ENCODE results near the gene SEZ6. TPM values are rescaled to one million over a fixed set of nuclear protein-coding genes. Genes with fewer than 3 reads are reported as not detected.

The SEZ6 gene
- total RNA-seq, 1 donor from 2014 or later = not detected

GRCh38 chr17:29042679-29043538 is 37.1 kb upstream of the SEZ6 start, which contains the start of gene PIPOX:
Gene PIPOX, plus strand, starts transcription at chr17:29043141. Its CDS starts 85 bp downstream, at chr17:29043226.
- Mint-ChIP-seq H3K27ac (no peak within 1 kb of the TSS), H3K4me1 (ENCODE audit: low read depth) (no peaks in the 10 kb centered on the region), H3K9me3 (no peaks in the 10 kb centered on the region)

DNA sequence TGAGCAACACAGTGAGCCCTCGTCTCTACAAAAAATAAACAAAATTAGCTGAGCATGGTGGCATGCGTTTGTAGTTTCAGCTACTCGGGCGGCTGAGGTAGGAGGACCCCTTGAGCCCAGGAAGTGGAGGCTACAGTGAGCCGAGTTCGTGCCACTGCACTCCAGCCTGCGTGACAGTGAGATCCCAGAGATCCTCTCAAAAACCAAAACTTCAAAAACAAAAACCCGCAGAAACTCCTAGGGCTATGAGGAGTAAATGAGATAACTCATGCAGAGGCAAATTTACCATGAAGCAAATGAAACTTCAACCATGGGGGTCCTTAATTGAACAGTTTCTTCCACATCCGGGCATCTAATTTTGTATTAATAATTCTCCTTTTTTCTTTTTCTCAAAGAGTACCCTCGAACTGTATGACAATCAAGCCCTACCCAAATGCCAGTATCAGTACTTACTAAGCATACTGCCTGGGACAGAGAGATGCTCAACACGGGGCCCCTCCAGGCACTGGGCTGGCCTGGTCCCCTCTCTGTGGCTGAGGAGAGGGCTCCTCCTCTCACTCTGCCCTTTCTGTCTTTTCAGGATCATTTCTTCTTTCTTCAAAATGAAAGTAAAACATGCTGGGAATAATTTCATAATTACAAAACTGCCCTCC is 36.3 kb upstream of the SEZ6 start:
- H3K27ac Mint-ChIP-seq = no peak overlapping the region
- H3K36me3 Mint-ChIP-seq (ENCODE audit: low read depth) = no peaks in the 10 kb centered on the region
- H3K4me1 Mint-ChIP-seq (ENCODE audit: low read depth) = no peaks in the 10 kb centered on the region
- H3K9me3 Mint-ChIP-seq = no peaks in the 10 kb centered on the region
- peaks cover 2% of the 10 kb centered on the region for H3K27me3 Mint-ChIP-seq (ENCODE audit: insufficient read depth)
- no peak overlapping the region for H3K4me3 Mint-ChIP-seq
- DNase-seq (ENCODE audit: low spot score) = no peak
- intact Hi-C loops (cut with micrococcal nuclease) = no loop called here

More at GRCh38 chr17:29042679-29043538, 37.1 kb upstream of the SEZ6 start, which contains the start of gene PIPOX:
- no peak within 1 kb of the TSS for H3K4me3 Mint-ChIP-seq
- DNase-seq (ENCODE audit: low spot score) = no peak
- no peaks in the 10 kb centered on the region for H3K36me3 Mint-ChIP-seq (ENCODE audit: low read depth)
- intact Hi-C loops (cut with micrococcal nuclease) = no loop called here
- peaks cover 2% of the 10 kb centered on the region for H3K27me3 Mint-ChIP-seq (ENCODE audit: insufficient read depth)

GRCh38 chr17:29041571-29041970 is 35.7 kb upstream of the SEZ6 start:
- H3K9me3 Mint-ChIP-seq = no peaks in the 10 kb centered on the region
- H3K27me3 Mint-ChIP-seq (ENCODE audit: insufficient read depth) = peaks cover 2% of the 10 kb centered on the region
- no peaks in the 10 kb centered on the region for H3K4me1 Mint-ChIP-seq (ENCODE audit: low read depth)
- intact Hi-C loops (cut with micrococcal nuclease) = no loop called here
- H3K27ac Mint-ChIP-seq = no peak overlapping the region
- no peak for DNase-seq (ENCODE audit: low spot score)
- H3K36me3 Mint-ChIP-seq (ENCODE audit: low read depth) = no peaks in the 10 kb centered on the region
- H3K4me3 Mint-ChIP-seq = no peak overlapping the region

DNA sequence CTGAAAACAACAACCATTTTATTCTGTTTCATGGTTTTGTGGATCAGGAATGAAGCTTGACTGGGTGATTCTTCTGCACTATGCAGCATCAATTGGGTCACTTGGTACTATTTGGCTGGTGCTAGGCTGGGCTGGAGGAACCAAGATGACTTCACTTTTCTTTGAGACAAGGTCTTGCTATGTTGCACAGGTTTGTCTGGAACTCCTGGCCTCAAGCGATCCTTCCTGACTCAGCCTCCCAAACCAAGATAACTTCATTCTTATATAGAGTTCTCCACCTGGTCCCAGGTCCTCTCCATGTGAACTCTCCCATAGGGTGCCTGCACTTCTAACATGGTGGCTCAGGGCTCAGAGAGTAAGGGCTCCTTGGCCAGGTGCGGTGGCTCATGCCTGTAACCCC is 35.3 kb upstream of the SEZ6 start:
- H3K4me1 Mint-ChIP-seq (ENCODE audit: low read depth) = no peaks in the 10 kb centered on the region
- no peak for DNase-seq (ENCODE audit: low spot score)
- peaks cover 4% of the 10 kb centered on the region for H3K27me3 Mint-ChIP-seq (ENCODE audit: insufficient read depth)
- no peak overlapping the region for H3K4me3 Mint-ChIP-seq
- H3K36me3 Mint-ChIP-seq (ENCODE audit: low read depth) = no peaks in the 10 kb centered on the region
- no peak overlapping the region for H3K27ac Mint-ChIP-seq
- H3K9me3 Mint-ChIP-seq = no peaks in the 10 kb centered on the region
- intact Hi-C loops (cut with micrococcal nuclease) = no loop called here

GRCh38 chr17:29039764-29040598 is 34.1 kb upstream of the SEZ6 start:
- no peaks in the 10 kb centered on the region for H3K36me3 Mint-ChIP-seq (ENCODE audit: low read depth)
- no peak overlapping the region for H3K4me3 Mint-ChIP-seq
- no peaks in the 10 kb centered on the region for H3K4me1 Mint-ChIP-seq (ENCODE audit: low read depth)
- no peak for DNase-seq (ENCODE audit: low spot score)
- no peak overlapping the region for H3K27ac Mint-ChIP-seq
- intact Hi-C loops (cut with micrococcal nuclease) = no loop called here
- no peaks in the 10 kb centered on the region for H3K9me3 Mint-ChIP-seq
- peaks cover 3% of the 10 kb centered on the region for H3K27me3 Mint-ChIP-seq (ENCODE audit: insufficient read depth)

GRCh38 chr17:29038085-29038795 is 32.4 kb upstream of the SEZ6 start:
- Mint-ChIP-seq H3K36me3 (ENCODE audit: low read depth) (no peaks in the 10 kb centered on the region), H3K27me3 (ENCODE audit: insufficient read depth) (peaks cover 13% of the 10 kb centered on the region), H3K4me1 (ENCODE audit: low read depth) (no peaks in the 10 kb centered on the region), H3K27ac (no peak overlapping the region), H3K4me3 (no peak overlapping the region), H3K9me3 (peaks cover 5% of the 10 kb centered on the region)
- intact Hi-C loops (cut with micrococcal nuclease) = no loop called here
- DNase-seq (ENCODE audit: low spot score) = no peak

- H3K4me3 Mint-ChIP-seq = no peak overlapping the region
- H3K9me3 Mint-ChIP-seq = peaks cover 5% of the 10 kb centered on the region
- intact Hi-C loops (cut with micrococcal nuclease) = no loop called here
- H3K36me3 Mint-ChIP-seq (ENCODE audit: low read depth) = no peaks in the 10 kb centered on the region
- H3K27ac Mint-ChIP-seq = no peak overlapping the region
- no peak for DNase-seq (ENCODE audit: low spot score)
- H3K27me3 Mint-ChIP-seq (ENCODE audit: insufficient read depth) = peaks cover 16% of the 10 kb centered on the region
- H3K4me1 Mint-ChIP-seq (ENCODE audit: low read depth) = no peaks in the 10 kb centered on the region
Observed at GRCh38 chr17:29037739-29038084, 31.9 kb upstream of the SEZ6 start.

- H3K36me3 Mint-ChIP-seq (ENCODE audit: low read depth) = no peaks in the 10 kb centered on the region
Observed at GRCh38 chr17:29036584-29036983, 30.8 kb upstream of the SEZ6 start.

DNA sequence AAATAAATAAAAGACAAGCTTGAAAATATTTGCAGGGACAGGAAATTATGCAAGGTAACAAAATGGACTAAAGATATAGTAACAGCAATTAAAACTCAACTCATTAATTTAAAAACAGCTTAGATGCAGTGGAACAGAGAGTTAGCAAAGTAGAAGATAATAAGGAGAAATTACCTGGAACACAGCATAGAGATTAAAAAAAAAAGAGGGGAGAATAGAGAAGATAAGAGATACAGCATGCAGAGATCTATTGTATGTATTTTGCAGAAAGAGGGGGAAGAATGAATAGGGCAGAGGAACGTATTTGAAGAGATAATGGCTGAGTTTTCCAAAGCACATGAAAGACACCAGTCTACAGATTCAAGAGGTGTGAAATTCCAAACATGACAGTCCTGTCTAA is 28.7 kb upstream of the SEZ6 start:
- peaks cover 23% of the 10 kb centered on the region for H3K27me3 Mint-ChIP-seq (ENCODE audit: insufficient read depth)
- H3K4me1 Mint-ChIP-seq (ENCODE audit: low read depth) = no peaks in the 10 kb centered on the region
- no peak overlapping the region for H3K27ac Mint-ChIP-seq
- no peak overlapping the region for H3K4me3 Mint-ChIP-seq
- DNase-seq (ENCODE audit: low spot score) = no peak
- no peaks in the 10 kb centered on the region for H3K36me3 Mint-ChIP-seq (ENCODE audit: low read depth)
- intact Hi-C loops (cut with micrococcal nuclease) = no loop called here
- peaks cover 5% of the 10 kb centered on the region for H3K9me3 Mint-ChIP-seq

More at GRCh38 chr17:29036584-29036983, 30.8 kb upstream of the SEZ6 start:
- intact Hi-C loops (cut with micrococcal nuclease) = no loop called here
- Mint-ChIP-seq H3K9me3 (peaks cover 5% of the 10 kb centered on the region), H3K27ac (no peak overlapping the region), H3K27me3 (ENCODE audit: insufficient read depth) (peaks cover 21% of the 10 kb centered on the region), H3K4me3 (no peak overlapping the region), H3K4me1 (ENCODE audit: low read depth) (no peaks in the 10 kb centered on the region)
- no peak for DNase-seq (ENCODE audit: low spot score)

DNA sequence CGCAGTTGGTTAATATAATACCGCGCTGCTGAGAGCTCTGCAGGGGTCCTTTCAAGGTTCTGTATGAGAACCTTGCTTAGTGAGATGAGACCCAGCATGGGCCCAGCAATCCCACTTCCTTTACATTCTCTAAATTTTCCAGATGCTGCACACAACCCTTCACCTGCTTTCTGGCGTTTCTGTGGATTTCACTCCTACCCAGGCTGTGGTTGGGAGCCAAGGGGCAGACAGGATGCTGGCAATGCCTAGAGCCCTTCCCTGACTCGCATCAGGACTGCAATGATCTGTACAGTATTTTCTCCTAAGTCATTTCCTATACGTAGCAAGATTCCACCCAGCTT is 27.0 kb upstream of the SEZ6 start:
- Mint-ChIP-seq H3K36me3 (ENCODE audit: low read depth) (no peaks in the 10 kb centered on the region), H3K4me1 (ENCODE audit: low read depth) (no peaks in the 10 kb centered on the region), H3K27me3 (ENCODE audit: insufficient read depth) (peaks cover 28% of the 10 kb centered on the region), H3K4me3 (no peak overlapping the region), H3K27ac (no peak overlapping the region), H3K9me3 (peaks cover 5% of the 10 kb centered on the region)
- intact Hi-C loops (cut with micrococcal nuclease) = no loop called here
- DNase-seq (ENCODE audit: low spot score) = no peak

GRCh38 chr17:29032013-29032856 is 26.4 kb upstream of the SEZ6 start:
- Mint-ChIP-seq H3K4me3 (no peak overlapping the region), H3K9me3 (peaks cover 5% of the 10 kb centered on the region), H3K27ac (no peak overlapping the region), H3K4me1 (ENCODE audit: low read depth) (no peaks in the 10 kb centered on the region), H3K36me3 (ENCODE audit: low read depth) (no peaks in the 10 kb centered on the region), H3K27me3 (ENCODE audit: insufficient read depth) (peaks cover 32% of the 10 kb centered on the region)
- no peak for DNase-seq (ENCODE audit: low spot score)
- intact Hi-C loops (cut with micrococcal nuclease) = no loop called here

DNA sequence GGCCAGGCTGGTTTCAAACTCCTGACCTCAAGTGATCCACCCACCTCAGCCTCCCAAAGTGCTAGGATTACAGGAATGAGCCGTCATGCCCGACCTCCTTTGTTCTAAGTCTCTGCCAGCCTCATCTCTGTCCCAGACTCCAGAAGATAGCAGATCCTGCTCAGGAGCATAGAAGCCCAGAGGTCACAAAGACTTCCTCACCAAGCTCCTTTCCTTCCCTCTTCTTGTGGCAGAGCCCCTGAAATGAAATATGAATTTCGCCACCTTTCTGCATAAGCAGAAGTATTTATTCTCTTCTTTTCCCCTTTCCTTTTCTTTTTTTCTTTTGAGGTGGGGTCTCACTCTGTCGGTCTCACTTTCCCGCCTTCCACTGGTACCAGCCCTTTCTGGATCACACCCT is 25.7 kb upstream of the SEZ6 start:
- no peak for DNase-seq (ENCODE audit: low spot score)
- Mint-ChIP-seq H3K36me3 (ENCODE audit: low read depth) (no peaks in the 10 kb centered on the region), H3K9me3 (peaks cover 5% of the 10 kb centered on the region)

More for the DNA sequence above, 25.7 kb upstream of the SEZ6 start:
- intact Hi-C loops (cut with micrococcal nuclease) = no loop called here
- Mint-ChIP-seq H3K27me3 (ENCODE audit: insufficient read depth) (peaks cover 39% of the 10 kb centered on the region), H3K27ac (no peak overlapping the region), H3K4me3 (no peak overlapping the region), H3K4me1 (ENCODE audit: low read depth) (no peaks in the 10 kb centered on the region)
